Hindlimb muscle (tissue), 1 donor: ENCODE results near the gene USP5. TPM values are rescaled to one million over a fixed set of nuclear protein-coding genes. Genes with fewer than 3 reads are reported as not detected.

Source experiments
- DNase-seq: peaks from one replicate; pipeline ENCODE4 v3.0.0-alpha.2; 2013
- polyA plus RNA-seq: library from polyadenylated mRNA; unstranded; fragments of 120-200 nt; gene quantifications from one replicate; pipeline ENCODE4 v1.2.1, GENCODE V29; 2013; ENCODE audit not compliant: insufficient read length

Gene USP5
- polyA plus RNA-seq, 1 donor = 66.9 TPM

GRCh38 chr12:6826734-6827436 is 25.1 kb upstream of the USP5 start:
- DNase-seq = no peak

- peak; percentile 89 for DNase-seq
Observed at GRCh38 chr12:6827437-6827911, 24.5 kb upstream of the USP5 start.

- DNase-seq = peak; percentile 72
Observed at GRCh38 chr12:6827982-6828780, 23.8 kb upstream of the USP5 start, which contains the start of gene P3H3. TSS of gene P3H3 (plus strand) at chr12:6828407. CDS start at chr12:6828441, 34 bp downstream.

- DNase-seq = peak; percentile 66
Observed at GRCh38 chr12:6828781-6829535, 23.0 kb upstream of the USP5 start.

- DNase-seq = no peak
Observed at GRCh38 chr12:6829536-6830220, 22.3 kb upstream of the USP5 start.

GRCh38 chr12:6830286-6830890 is 21.6 kb upstream of the USP5 start:
- no peak for DNase-seq

GRCh38 chr12:6830999-6831398 is 21.0 kb upstream of the USP5 start:
- no peak for DNase-seq

- DNase-seq = no peak
Observed at GRCh38 chr12:6831450-6831995, 20.4 kb upstream of the USP5 start.

- DNase-seq = no peak
Observed at GRCh38 chr12:6832125-6832524, 19.8 kb upstream of the USP5 start.

GRCh38 chr12:6833189-6833890 is 18.6 kb upstream of the USP5 start:
- DNase-seq = no peak

GRCh38 chr12:6834254-6834653 is 17.7 kb upstream of the USP5 start:
- no peak for DNase-seq

- no peak for DNase-seq
Observed at GRCh38 chr12:6834873-6835272, 17.1 kb upstream of the USP5 start.

- DNase-seq = no peak
Observed at GRCh38 chr12:6836851-6837250, 15.1 kb upstream of the USP5 start.

GRCh38 chr12:6837370-6838060 is 14.4 kb upstream of the USP5 start:
- DNase-seq = no peak

GRCh38 chr12:6838854-6839253 is 13.1 kb upstream of the USP5 start:
- no peak for DNase-seq

GRCh38 chr12:6839482-6840201 is 12.3 kb upstream of the USP5 start:
- DNase-seq = no peak

- DNase-seq = no peak
Observed at GRCh38 chr12:6840330-6840729, 11.6 kb upstream of the USP5 start.

- no peak for DNase-seq
Observed at GRCh38 chr12:6840761-6841515, 11.0 kb upstream of the USP5 start, which contains the start of gene GNB3. TSS of gene GNB3 (plus strand) at chr12:6840925. CDS start at chr12:6841288, 363 bp downstream.

- DNase-seq = no peak
Observed at GRCh38 chr12:6842075-6842474, 9.9 kb upstream of the USP5 start.
